HG03175 (cell line): ENCODE results near the gene LRRC2.
"Not testable (repeated sequence)": the region's sequence is repeated elsewhere in the genome, so short reads cannot be mapped to it uniquely, and the experiment has no call there.

Source experiments
- ATAC-seq: cut with Tn5 transposase; IDR thresholded peaks from one replicate; pipeline ENCODE4 v1.9.1; 2021; ENCODE audit warnings: mild to moderate bottlenecking, moderate library complexity; ENCODE audit not compliant: unreplicated experiment

LRRC2 gene

DNA sequence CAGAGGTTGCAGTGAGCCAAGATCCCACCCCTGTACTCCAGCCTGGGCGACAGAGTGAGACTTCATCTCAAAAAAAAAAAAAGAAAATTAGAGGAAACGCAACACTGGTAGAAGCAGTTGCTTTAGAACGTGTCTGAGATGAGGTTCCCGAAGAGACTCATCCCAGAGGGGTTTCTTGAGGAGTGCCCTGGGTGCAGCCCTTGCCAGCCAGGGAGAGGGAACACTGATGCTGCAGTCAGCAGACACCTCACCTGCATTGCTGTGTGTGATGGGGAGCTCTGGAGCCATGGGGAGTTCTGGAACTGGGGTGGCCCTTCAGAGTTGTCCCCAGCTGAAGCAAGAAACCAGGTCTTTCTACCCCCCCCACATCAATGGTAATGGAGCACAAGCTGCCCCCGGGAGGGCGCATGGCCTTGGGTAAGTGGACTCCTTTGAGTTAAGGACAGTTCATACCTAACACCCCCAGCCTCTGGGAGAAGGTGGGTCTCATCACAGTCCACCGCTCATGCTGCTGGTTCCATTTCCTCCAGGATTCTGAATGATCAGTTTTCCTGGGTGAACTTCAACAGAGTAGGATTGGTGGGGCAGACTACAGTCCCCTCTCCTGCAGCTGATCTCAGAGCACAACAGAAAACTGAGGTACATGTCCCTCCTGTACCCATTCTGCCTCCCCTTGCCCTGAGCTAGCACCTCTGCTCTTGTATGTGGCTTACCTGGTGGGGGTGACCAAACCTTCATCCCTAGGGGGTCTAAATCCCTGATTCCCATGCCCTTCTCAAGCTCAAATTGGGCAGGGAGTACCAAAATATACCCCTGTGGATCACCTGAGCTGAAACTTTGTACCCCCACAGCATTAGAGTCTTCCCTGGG is 18.7 kb upstream of the LRRC2 start:
- no peak for ATAC-seq

- no peak for ATAC-seq
These were observed 14.6 kb upstream of the LRRC2 start for GRCh38 chr3:46580675-46581074.

GRCh38 chr3:46579756-46580286 is 13.7 kb upstream of the LRRC2 start:
- ATAC-seq = no peak

- no peak for ATAC-seq
These were observed 13.1 kb upstream of the LRRC2 start for GRCh38 chr3:46578973-46579755.

DNA sequence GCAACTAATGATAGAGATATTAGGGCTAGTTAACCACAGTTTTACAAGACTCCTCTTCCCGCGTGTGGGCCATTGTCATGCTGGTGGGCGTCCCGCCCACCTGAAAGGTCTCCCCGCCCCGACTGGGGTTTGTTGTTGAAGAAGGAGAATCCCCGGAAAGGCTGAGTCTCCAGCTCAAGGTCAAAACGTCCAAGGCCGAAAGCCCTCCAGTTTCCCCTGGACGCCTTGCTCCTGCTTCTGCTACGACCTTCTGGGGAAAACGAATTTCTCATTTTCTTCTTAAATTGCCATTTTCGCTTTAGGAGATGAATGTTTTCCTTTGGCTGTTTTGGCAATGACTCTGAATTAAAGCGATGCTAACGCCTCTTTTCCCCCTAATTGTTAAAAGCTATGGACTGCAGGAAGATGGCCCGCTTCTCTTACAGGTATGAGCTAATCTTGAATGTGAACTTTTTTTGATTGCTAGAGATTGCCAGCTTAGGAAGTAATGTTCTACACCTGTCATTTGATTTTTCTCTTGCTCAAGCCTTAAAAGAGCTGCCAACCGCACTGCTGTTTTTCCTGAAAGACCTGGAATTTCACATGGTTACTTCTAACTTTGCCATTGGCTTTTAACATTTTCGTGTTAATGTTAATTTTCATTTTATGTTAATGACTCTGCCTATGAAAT is 11.6 kb upstream of the LRRC2 start:
- not testable (repeated sequence) for ATAC-seq

- no peak for ATAC-seq
These were observed 10.8 kb upstream of the LRRC2 start for GRCh38 chr3:46576879-46577278.

- ATAC-seq = no peak
These were observed 10.3 kb upstream of the LRRC2 start for GRCh38 chr3:46576386-46576785.

DNA sequence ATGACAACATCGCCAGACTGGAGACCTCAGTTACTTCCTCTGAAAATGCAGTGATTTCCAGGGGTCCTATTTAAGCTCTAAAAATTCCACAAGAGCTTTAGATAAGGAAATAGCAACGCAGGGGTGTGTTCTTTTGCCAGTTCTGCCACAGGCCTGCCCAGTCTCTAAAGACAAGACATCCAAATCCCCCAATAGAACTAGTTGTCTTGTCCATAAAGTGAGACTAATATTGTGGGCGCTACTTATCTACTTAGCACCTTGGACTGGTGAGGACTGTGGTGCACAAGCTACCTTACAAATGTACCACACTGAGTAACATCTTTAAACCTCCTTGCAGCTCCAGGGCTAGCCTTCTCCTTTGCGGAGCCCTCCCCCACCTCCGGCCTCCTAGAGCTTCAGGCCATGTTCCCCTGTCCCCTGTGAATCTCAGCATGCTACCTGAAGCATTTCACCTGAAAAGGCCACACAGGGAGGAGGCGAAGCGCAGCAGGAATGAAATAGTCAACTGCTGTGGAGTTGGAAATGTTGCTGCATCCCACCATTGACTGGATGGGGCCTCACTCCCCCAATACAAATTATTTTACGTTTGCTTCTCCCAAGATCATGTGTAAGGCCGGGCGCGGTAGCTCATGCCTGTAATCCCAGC is 9.6 kb upstream of the LRRC2 start:
- ATAC-seq = no peak

GRCh38 chr3:46574881-46575576 is 8.9 kb upstream of the LRRC2 start:
- no peak for ATAC-seq

DNA sequence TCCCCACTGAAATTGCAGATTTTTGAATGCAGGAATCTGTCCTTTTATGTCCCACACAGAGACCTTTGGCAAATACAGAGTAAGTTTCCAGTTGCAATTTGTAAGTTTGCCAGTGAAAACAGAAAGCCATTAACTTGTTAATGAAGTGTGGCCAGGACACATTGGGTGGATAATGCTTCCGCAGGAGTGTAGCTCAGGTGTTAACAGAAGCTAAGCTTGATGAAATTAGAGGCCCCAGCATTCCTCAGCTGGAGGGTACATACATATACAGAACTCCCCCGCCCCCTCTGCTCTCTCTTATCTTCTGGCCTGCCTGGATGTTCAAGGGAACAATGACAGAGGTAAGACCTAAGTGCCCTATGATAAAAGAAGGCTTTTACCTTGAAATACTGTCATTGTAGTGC is 8.1 kb upstream of the LRRC2 start:
- ATAC-seq = no peak

- no peak for ATAC-seq
These were observed 7.6 kb upstream of the LRRC2 start for GRCh38 chr3:46573701-46574100.

DNA sequence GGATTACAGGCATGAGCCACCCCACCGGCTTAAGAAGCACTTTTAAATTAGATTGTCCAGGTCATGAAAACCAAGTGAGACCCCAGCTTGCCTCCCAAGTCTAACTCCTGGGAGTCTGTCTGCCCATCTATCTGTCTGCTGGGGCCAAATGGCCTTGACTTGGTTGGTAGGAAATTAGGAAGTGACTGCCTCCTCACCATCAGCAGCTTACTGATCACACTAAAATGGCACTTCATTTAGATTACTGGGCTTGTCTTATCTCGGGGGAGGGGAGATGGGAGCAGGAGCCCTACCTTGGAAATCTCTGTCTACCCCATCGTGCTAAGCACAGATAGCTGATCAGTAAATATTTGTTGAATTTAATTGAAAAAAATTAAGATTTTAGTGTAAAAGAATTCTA is 5.6 kb upstream of the LRRC2 start:
- ATAC-seq = no peak

DNA sequence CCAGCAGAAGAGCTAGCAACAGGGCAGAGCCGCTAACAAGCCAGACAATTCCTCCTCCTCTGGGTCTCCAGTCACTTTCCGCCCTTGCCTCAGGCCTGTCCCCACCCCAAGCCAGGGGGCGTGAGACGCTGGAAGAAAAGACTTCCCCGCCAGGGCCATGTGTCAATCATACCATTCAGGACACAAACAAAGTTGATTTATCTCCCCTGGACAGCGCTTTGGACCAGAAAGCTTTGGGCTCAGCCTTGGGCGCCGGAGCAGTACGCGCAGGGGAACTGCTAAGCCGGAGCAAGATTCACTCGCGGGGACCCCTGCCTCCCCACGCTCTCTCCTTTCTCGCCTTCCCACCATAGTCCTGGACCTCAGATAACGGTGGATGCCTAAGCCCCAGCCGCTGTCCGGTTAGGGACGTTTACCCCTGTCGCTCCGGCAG is 479 bp downstream of the LRRC2 start:
- ATAC-seq = no peak

DNA sequence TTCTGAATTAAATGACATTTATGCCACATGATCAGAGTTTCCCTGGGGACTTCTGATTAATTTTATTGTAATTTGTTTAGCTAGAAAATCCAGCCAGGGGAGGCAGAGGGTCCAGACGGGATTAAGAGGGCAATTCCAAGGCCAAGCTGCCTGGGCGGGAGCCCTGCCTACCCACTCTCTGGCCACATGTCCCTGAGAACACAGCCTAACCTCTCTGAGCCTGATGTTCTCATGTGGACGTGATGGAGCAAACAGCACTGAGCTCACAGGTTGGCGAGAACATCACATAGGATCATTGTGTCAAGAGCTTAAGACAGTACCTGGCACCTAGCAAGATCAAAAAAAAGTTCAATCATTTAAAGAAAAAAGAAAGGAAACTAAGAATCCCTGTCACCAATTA is 1.0 kb downstream of the LRRC2 start:
- ATAC-seq = no peak

DNA sequence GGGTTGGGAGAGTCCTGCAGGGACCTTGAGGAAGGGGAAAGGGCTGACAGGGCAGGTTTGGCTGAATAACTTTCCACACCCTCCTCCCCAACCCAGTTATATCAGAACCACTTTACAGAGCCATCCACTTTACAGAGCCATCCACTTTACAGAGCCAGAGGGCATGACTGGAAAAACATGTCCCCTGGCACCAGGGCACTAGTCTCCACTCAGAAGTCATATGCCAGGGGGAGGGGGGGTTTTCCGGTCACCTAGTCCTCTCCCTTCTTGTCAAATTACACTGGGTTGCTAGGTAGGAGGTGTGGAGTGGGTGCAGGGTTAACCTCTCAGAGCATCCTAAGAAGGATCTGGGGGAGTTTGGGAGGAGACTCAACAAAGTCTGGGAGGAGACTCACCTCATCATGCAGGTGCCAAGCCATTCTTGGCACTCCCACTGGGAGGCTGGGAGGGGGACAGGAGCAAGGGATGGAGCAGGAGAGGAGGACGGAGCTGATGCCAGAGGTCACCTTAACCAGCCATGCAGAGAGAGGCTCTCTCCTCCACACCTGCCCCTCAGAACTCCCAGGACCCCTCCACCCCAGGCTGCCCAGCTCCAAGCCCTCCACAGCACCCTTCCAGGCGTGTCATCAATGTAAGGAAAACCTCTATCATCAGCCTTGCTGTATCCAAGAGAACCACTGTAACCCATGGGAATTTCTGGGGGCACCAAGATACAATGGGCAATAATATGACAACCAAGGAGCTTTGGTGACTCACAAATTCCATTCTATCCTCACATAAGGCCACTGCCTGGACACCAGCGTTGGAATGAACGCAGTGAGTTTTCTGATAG is 1.7 kb downstream of the LRRC2 start:
- ATAC-seq = no peak

DNA sequence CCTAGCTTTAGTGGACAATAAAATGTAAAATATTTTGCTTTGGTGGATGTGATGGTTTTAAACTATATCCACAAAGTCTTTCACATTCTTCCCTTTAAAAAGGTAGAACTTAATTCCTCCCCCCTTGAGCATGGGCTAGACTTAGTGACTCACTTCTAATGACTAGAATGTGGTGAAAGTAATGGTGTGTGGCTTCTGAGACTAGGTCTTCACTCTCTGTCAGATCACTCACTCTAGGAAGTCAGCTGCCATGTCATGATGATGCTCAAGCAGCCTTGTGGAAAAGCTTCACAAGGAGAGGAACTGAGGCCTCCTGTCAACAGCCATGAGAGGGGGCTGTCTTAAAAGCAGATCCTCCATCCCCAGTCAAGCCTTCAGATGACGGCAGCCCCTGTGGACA is 4.2 kb downstream of the LRRC2 start:
- ATAC-seq = no peak

- no peak for ATAC-seq
These were observed 4.6 kb downstream of the LRRC2 start for GRCh38 chr3:46561511-46561910.

DNA sequence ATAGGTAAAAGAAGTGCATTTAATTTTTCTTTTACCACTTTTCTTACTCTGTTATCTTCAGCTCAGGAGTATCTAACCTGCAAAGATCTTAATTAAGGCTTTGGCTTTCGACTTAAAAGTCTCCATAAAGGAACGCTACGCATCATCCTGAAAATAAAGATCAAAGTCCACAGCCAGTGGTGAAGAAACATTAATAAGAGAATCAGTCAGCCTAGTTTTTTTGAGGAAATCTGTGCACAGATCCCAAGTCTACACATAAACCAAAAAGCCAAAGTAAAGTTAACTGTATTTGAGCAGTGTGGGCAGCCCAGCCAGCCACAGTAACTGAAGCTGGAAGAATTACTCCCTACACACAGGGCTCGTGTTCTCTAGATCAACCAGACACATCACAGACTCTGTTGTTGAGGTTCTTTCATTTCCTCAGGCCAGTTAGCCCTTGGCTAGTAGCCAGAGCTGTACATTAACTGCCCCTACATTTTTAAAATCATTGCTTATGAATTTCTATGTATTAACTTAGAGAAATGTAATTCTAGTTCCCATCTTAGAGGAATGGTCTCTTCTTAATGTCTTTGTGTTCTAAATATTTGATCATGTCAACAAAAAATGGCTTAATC is 6.9 kb downstream of the LRRC2 start:
- ATAC-seq = no peak
